PC-9 (cell line): Measurements from ENCODE around the gene BEX3.

Source experiments
- EZH2 ChIP-seq: fragments of 200-600 bp; sonication (generic); IDR thresholded peaks from 2 replicates; pipeline ENCODE4 v1.8.0; 2017; ENCODE audit warnings: antibody characterized with exemption, low read depth
- TF ChIP-seq, protein P1 (sequence below): fragments of 200-600 bp; sonication (generic); conservative IDR thresholded peaks from 2 replicates; pipeline ENCODE4 v1.6.1; 2017; ENCODE audit warnings: mixed run types, antibody characterized with exemption, mild to moderate bottlenecking, moderate library complexity

DNA sequence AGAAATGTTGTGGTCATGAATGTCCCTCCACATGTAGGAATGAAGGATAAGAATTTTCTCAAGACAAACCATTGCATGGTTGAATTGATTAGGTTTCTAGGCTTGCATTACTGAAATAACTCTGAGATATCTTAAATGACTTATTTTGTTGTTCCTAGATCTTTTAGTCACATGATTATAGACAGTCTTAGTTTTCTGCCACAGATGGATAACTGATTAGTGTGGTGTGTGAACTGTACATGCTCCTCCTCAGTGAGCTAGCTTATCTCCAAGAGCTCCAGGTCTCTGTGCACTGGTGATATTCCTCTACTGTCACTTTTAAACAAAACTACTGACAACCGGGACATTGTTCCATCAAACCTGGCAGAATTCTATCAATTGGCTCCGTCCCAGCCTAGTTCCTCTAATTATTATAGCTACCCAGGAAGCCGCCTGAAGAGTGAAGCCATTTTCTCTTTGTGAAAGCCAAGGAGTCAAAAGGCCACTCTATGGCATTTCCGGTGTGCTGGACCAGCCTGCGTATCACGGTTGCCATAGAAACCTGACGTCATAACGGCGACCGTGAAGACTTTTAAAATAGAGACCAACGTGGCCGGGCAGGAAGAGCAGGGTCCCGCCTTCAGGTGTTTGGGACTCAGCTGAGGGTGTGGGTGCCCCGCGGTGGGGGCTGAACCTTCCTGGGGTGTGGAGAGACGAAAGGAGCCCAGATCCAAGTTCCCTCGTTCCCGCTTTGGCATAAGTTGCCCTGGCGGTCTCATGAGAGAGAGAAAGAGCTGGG is 28.1 kb downstream of the BEX3 start:
- TF ChIP-seq, protein P1, sequence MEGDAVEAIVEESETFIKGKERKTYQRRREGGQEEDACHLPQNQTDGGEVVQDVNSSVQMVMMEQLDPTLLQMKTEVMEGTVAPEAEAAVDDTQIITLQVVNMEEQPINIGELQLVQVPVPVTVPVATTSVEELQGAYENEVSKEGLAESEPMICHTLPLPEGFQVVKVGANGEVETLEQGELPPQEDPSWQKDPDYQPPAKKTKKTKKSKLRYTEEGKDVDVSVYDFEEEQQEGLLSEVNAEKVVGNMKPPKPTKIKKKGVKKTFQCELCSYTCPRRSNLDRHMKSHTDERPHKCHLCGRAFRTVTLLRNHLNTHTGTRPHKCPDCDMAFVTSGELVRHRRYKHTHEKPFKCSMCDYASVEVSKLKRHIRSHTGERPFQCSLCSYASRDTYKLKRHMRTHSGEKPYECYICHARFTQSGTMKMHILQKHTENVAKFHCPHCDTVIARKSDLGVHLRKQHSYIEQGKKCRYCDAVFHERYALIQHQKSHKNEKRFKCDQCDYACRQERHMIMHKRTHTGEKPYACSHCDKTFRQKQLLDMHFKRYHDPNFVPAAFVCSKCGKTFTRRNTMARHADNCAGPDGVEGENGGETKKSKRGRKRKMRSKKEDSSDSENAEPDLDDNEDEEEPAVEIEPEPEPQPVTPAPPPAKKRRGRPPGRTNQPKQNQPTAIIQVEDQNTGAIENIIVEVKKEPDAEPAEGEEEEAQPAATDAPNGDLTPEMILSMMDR, result no peak
- TF ChIP-seq EZH2, result no peak
